HT-29 (cell line): Measurements from ENCODE around the gene ADAM8. TPM values are rescaled to one million over a fixed set of nuclear protein-coding genes. Genes with fewer than 3 reads are reported as not detected.
"Not testable (repeated sequence)": the region's sequence is repeated elsewhere in the genome, so short reads cannot be mapped to it uniquely, and the experiment has no call there.

Source experiments
- DNase-seq: peaks from one replicate; pipeline ENCODE4 v3.0.0-alpha.2; 2015; ENCODE audit warnings: low spot score
- total RNA-seq: library from RNA; depleted of rRNA; stranded (reverse); fragments of >200 nt; shearing (Covaris generic); gene quantifications from 2 replicates; pipeline ENCODE4 v1.2.3, GENCODE V29; 2014

ADAM8 gene
- total RNA-seq, 1 experiment from 2014 or later, result 78.5 TPM

- DNase-seq, result not testable (repeated sequence)
Measured at GRCh38 chr10:133234796-133235195, 41.9 kb downstream of the ADAM8 start.

GRCh38 chr10:133231946-133232574 is 44.6 kb downstream of the ADAM8 start:
- no peak for DNase-seq

- no peak for DNase-seq
Measured at GRCh38 chr10:133231244-133231945, 45.3 kb downstream of the ADAM8 start.

- DNase-seq, result no peak
Measured at GRCh38 chr10:133230387-133231195, 46.1 kb downstream of the ADAM8 start.

GRCh38 chr10:133230044-133230361 is 46.7 kb downstream of the ADAM8 start, which contains the start of gene UTF1:
UTF1 (plus strand) TSS chr10:133230217; CDS start chr10:133230289, 72 bp downstream.
- no peak for DNase-seq

- DNase-seq, result no peak
Measured at GRCh38 chr10:133229265-133230043, 47.2 kb downstream of the ADAM8 start.

- no peak for DNase-seq
Measured at GRCh38 chr10:133227256-133227655, 49.4 kb downstream of the ADAM8 start.

GRCh38 chr10:133226251-133226808 is 50.3 kb downstream of the ADAM8 start:
- peak; percentile 24 for DNase-seq

- no peak for DNase-seq
Measured at GRCh38 chr10:133225707-133226191, 50.9 kb downstream of the ADAM8 start.

- DNase-seq, result no peak
Measured at GRCh38 chr10:133224756-133225372, 51.8 kb downstream of the ADAM8 start.

- no peak for DNase-seq
Measured at GRCh38 chr10:133224076-133224475, 52.6 kb downstream of the ADAM8 start.

- DNase-seq, result not testable (repeated sequence)
Measured at GRCh38 chr10:133221756-133222155, 54.9 kb downstream of the ADAM8 start.

GRCh38 chr10:133221331-133221730 is 55.3 kb downstream of the ADAM8 start:
- no peak for DNase-seq

GRCh38 chr10:133219782-133220181 is 56.9 kb downstream of the ADAM8 start:
- DNase-seq, result no peak

GRCh38 chr10:133218891-133219290 is 57.8 kb downstream of the ADAM8 start:
- DNase-seq, result no peak

GRCh38 chr10:133217800-133218589 is 58.7 kb downstream of the ADAM8 start:
- DNase-seq, result no peak

- DNase-seq, result no peak
Measured at GRCh38 chr10:133216776-133217175, 59.9 kb downstream of the ADAM8 start.

GRCh38 chr10:133215586-133215985 is 61.1 kb downstream of the ADAM8 start:
- DNase-seq, result no peak

- no peak for DNase-seq
Measured at GRCh38 chr10:133214468-133215410, 61.9 kb downstream of the ADAM8 start.
